A549 (cell line): ENCODE data around the gene PPRC1.

Experiments used
- CTCF ChIP-seq: fragments of >200 bp; sonication (Bioruptor Twin); formaldehyde crosslinking; IDR thresholded peaks from 3 replicates; pipeline ENCODE4 v1.5.1; 2016
- EP300 ChIP-seq, 2 experiments: fragments of >200 bp; sonication (Bioruptor Twin); formaldehyde crosslinking; IDR thresholded peaks; 2 replicates in 1 of 2; 3 replicates in 1 of 2; pipeline ENCODE4 v1.6.1; 2016 to 2017
- FOSL2 ChIP-seq, 2 experiments: fragments of 450-650 bp in 1 of 2; fragments of >200 bp in 1 of 2; sonication (Bioruptor Twin) in 1 of 2; formaldehyde crosslinking; IDR thresholded peaks; 2 replicates each; pipeline versions ENCODE4 v1.5.0 to v1.6.1; 2016 to 2020; ENCODE audit warnings: mild to moderate bottlenecking in 1 of 2, moderate library complexity in 1 of 2
- POLR2A ChIP-seq: IDR thresholded peaks from 2 replicates; pipeline ENCODE4 v1.6.1; 2012; ENCODE audit warnings: mild to moderate bottlenecking, low read length
- REST ChIP-seq: fragments of 200-600 bp; sonication (generic); IDR thresholded peaks from 2 replicates; pipeline ENCODE4 v1.6.1; 2016; ENCODE audit warnings: antibody characterized with exemption, mild to moderate bottlenecking, moderate library complexity

GRCh38 chr10:102086196-102086595, 46.6 kb upstream of the PPRC1 start:
- TF ChIP-seq POLR2A: no peak
- TF ChIP-seq CTCF: no peak
- TF ChIP-seq FOSL2 (IDR thresholded peaks at IDR 0.05): no peak
- no peak for TF ChIP-seq FOSL2 (CRISPR knock-in tag; IDR thresholded peaks at IDR 0.05)
- TF ChIP-seq EP300 (IDR thresholded peaks at IDR 0.05): no peak
- TF ChIP-seq REST: no peak
